Measurements from ENCODE around the gene RADIL. TPM values are rescaled to one million over a fixed set of nuclear protein-coding genes. Genes with fewer than 3 reads are reported as not detected.

RADIL gene
- polyA plus RNA-seq, 1 donor (not counting 4 experiments of a cell fraction or from before 2014, with no cell fraction given): not detected

DNA sequence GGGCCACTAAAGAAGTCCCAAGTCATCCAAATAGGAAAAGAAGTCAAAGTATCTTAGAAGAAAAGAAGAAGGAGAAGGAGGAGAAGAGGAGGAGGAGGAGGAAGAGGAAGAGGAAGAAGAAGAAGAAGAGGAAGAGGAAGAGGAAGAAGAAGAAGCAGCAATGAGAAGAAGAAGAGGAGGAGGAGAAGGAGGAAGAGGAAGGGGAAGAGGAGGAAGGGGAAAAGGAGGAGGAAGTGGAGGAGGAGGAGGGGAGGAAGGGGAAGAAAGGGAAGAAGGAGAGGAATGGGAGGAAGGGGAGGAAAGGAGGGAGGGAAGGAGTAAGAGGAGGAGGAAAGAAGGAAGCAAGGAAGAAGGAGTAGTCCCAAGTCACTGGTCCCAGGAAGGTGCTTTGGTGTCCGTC, 21.7 kb upstream of the RADIL start:
- no peaks in the 10 kb centered on the region for H3K36me3 ChIP-seq (ENCODE audit: control insufficient read depth in 2 of 2, extremely low read depth in 1 of 2, insufficient read depth in 2 of 2, low read length in 2 of 2)
- no peaks in the 10 kb centered on the region for H3K9me1 ChIP-seq (ENCODE audit: control insufficient read depth, extremely low read depth, insufficient read depth, low read length)
- no peak overlapping the region for H3K4me3 ChIP-seq (ENCODE audit: control insufficient read depth in 2 of 3, extremely low read depth in 1 of 3, insufficient read depth in 2 of 3, low read depth in 1 of 3, low read length in 3 of 3)
- no peak overlapping the region for H3K9ac ChIP-seq (ENCODE audit: control insufficient read depth, extremely low read depth, insufficient read depth, low read length)
- H3K9me3 ChIP-seq (ENCODE audit: control insufficient read depth, low read depth, low read length): no peaks in the 10 kb centered on the region
- DNase-seq (ENCODE audit: low read depth, low spot score): no peak
- H3K27ac ChIP-seq (ENCODE audit: control insufficient read depth, insufficient read depth, low read length): no peak overlapping the region
- dilution Hi-C loops (cut with MboI; ENCODE audit: extremely low pct_ligation_motif_present, low sequenced_read_pairs): no loop called here
- no peak overlapping the region for H3K4me2 ChIP-seq (ENCODE audit: control insufficient read depth, extremely low read depth, insufficient read depth, low read depth, low read length)
- H3K79me2 ChIP-seq (ENCODE audit: control insufficient read depth, insufficient read depth, low read length): no peaks in the 10 kb centered on the region
- H3K4me1 ChIP-seq (ENCODE audit: control insufficient read depth, extremely low read depth, insufficient read depth, low read length): no peaks in the 10 kb centered on the region
- H2AFZ ChIP-seq (ENCODE audit: control insufficient read depth, low read length): no peak overlapping the region
- no peaks in the 10 kb centered on the region for H4K20me1 ChIP-seq (ENCODE audit: control insufficient read depth, extremely low read depth, insufficient read depth, low read length)
- FAIRE-seq: no peak
- TF ChIP-seq, protein P1, sequence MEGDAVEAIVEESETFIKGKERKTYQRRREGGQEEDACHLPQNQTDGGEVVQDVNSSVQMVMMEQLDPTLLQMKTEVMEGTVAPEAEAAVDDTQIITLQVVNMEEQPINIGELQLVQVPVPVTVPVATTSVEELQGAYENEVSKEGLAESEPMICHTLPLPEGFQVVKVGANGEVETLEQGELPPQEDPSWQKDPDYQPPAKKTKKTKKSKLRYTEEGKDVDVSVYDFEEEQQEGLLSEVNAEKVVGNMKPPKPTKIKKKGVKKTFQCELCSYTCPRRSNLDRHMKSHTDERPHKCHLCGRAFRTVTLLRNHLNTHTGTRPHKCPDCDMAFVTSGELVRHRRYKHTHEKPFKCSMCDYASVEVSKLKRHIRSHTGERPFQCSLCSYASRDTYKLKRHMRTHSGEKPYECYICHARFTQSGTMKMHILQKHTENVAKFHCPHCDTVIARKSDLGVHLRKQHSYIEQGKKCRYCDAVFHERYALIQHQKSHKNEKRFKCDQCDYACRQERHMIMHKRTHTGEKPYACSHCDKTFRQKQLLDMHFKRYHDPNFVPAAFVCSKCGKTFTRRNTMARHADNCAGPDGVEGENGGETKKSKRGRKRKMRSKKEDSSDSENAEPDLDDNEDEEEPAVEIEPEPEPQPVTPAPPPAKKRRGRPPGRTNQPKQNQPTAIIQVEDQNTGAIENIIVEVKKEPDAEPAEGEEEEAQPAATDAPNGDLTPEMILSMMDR (optimal IDR thresholded peaks at IDR 0.05 in 1 of 3, IDR thresholded peaks at IDR 0.05 in 1 of 3, conservative IDR thresholded peaks at IDR 0.05 in 1 of 3; ENCODE audit: extremely low read depth in 1 of 3, insufficient read depth in 2 of 3, low read length in 3 of 3): no peak
- no peak for TF ChIP-seq EZH2 (IDR thresholded peaks at IDR 0.05; ENCODE audit: low read length)
- no peaks in the 10 kb centered on the region for H3K27me3 ChIP-seq (ENCODE audit: control insufficient read depth, extremely low read depth, insufficient read depth, low read length)

DNA sequence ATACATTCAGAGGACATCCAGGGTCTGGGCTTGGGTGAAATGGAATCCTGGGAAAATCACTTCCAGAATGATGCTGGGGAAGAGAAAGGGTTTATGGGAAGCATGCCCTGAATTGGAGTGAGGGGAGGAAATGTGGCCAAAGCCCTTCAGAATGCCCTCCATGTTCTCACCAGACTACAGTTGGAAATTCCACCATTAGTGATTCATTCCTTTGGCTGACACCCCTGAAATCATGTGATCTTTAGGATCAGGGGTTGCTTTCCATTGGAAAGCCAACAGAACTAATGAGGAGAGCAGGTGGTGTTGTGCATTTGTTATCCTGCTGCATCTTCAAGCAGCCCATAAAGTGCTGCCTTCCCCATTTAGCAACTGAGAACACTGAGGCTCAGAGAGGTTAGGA, 20.8 kb upstream of the RADIL start:
- TF ChIP-seq, protein P1 (optimal IDR thresholded peaks at IDR 0.05 in 1 of 3, IDR thresholded peaks at IDR 0.05 in 1 of 3, conservative IDR thresholded peaks at IDR 0.05 in 1 of 3; ENCODE audit: extremely low read depth in 1 of 3, insufficient read depth in 2 of 3, low read length in 3 of 3): no peak
- TF ChIP-seq EZH2 (IDR thresholded peaks at IDR 0.05; ENCODE audit: low read length): no peak
- Histone ChIP-seq H2AFZ (ENCODE audit: control insufficient read depth, low read length) (no peak overlapping the region), H3K9me1 (ENCODE audit: control insufficient read depth, extremely low read depth, insufficient read depth, low read length) (no peaks in the 10 kb centered on the region), H3K9me3 (ENCODE audit: control insufficient read depth, low read depth, low read length) (no peaks in the 10 kb centered on the region), H3K27me3 (ENCODE audit: control insufficient read depth, extremely low read depth, insufficient read depth, low read length) (no peaks in the 10 kb centered on the region), H3K27ac (ENCODE audit: control insufficient read depth, insufficient read depth, low read length) (no peak overlapping the region), H3K79me2 (ENCODE audit: control insufficient read depth, insufficient read depth, low read length) (no peaks in the 10 kb centered on the region), H4K20me1 (ENCODE audit: control insufficient read depth, extremely low read depth, insufficient read depth, low read length) (no peaks in the 10 kb centered on the region), H3K4me1 (ENCODE audit: control insufficient read depth, extremely low read depth, insufficient read depth, low read length) (no peaks in the 10 kb centered on the region), H3K36me3 (ENCODE audit: control insufficient read depth in 2 of 2, extremely low read depth in 1 of 2, insufficient read depth in 2 of 2, low read length in 2 of 2) (no peaks in the 10 kb centered on the region), H3K4me3 (ENCODE audit: control insufficient read depth in 2 of 3, extremely low read depth in 1 of 3, insufficient read depth in 2 of 3, low read depth in 1 of 3, low read length in 3 of 3) (no peak overlapping the region), H3K9ac (ENCODE audit: control insufficient read depth, extremely low read depth, insufficient read depth, low read length) (no peak overlapping the region), H3K4me2 (ENCODE audit: control insufficient read depth, extremely low read depth, insufficient read depth, low read depth, low read length) (no peak overlapping the region)
- dilution Hi-C loops (cut with MboI; ENCODE audit: extremely low pct_ligation_motif_present, low sequenced_read_pairs): no loop called here
- no peak for FAIRE-seq
- DNase-seq (ENCODE audit: low read depth, low spot score): no peak

Measured in keratinocyte (primary cell).